HG03442 (cell line): ENCODE results near the gene RNASE9.
"Not testable (repeated sequence)": the region's sequence is repeated elsewhere in the genome, so short reads cannot be mapped to it uniquely, and the experiment has no call there.

Experiments used
- ATAC-seq: cut with Tn5 transposase; IDR thresholded peaks from one replicate; pipeline ENCODE4 v1.9.1; 2021; ENCODE audit warnings: mild to moderate bottlenecking, moderate library complexity; ENCODE audit not compliant: unreplicated experiment

RNASE9 gene

GRCh38 chr14:20560961-20561360, at the start of gene RNASE9:
RNASE9 (minus strand) TSS chr14:20561047.
- no peak for ATAC-seq

- no peak for ATAC-seq
These were observed 49.3 kb upstream of the RNASE9 start for GRCh38 chr14:20610002-20610765.

- ATAC-seq, result no peak
These were observed 48.6 kb upstream of the RNASE9 start for GRCh38 chr14:20609215-20610001.

- no peak for ATAC-seq
These were observed 47.7 kb upstream of the RNASE9 start for GRCh38 chr14:20608383-20609110.

GRCh38 chr14:20607617-20608016, 46.8 kb upstream of the RNASE9 start:
- no peak for ATAC-seq

GRCh38 chr14:20606902-20607242, 46.0 kb upstream of the RNASE9 start:
- no peak for ATAC-seq

GRCh38 chr14:20606190-20606901, 45.5 kb upstream of the RNASE9 start:
- ATAC-seq, result no peak

- no peak for ATAC-seq
These were observed 43.2 kb upstream of the RNASE9 start for GRCh38 chr14:20603813-20604690.

GRCh38 chr14:20602583-20602982, 41.7 kb upstream of the RNASE9 start:
- ATAC-seq, result no peak

- ATAC-seq, result no peak
These were observed 40.7 kb upstream of the RNASE9 start for GRCh38 chr14:20601522-20601921.

GRCh38 chr14:20597108-20597507, 36.3 kb upstream of the RNASE9 start:
- ATAC-seq, result no peak

- not testable (repeated sequence) for ATAC-seq
These were observed 34.9 kb upstream of the RNASE9 start for GRCh38 chr14:20595726-20596125.

- ATAC-seq, result no peak
These were observed 31.7 kb upstream of the RNASE9 start for GRCh38 chr14:20592574-20592973.

GRCh38 chr14:20591235-20591634, 30.4 kb upstream of the RNASE9 start, which contains the start of gene RNASE12:
RNASE12 (minus strand) TSS chr14:20591376; CDS start chr14:20590723, 653 bp downstream.
- ATAC-seq, result no peak

GRCh38 chr14:20587489-20588154, 26.8 kb upstream of the RNASE9 start, which contains the start of gene RNASE11:
RNASE11 (minus strand) TSS chr14:20588001.
- no peak for ATAC-seq

GRCh38 chr14:20583908-20584307, 23.1 kb upstream of the RNASE9 start:
- no peak for ATAC-seq

GRCh38 chr14:20583142-20583541, 22.3 kb upstream of the RNASE9 start:
- ATAC-seq, result no peak

GRCh38 chr14:20580242-20580641, 19.4 kb upstream of the RNASE9 start:
- ATAC-seq, result no peak

GRCh38 chr14:20578784-20579502, 18.1 kb upstream of the RNASE9 start:
- ATAC-seq, result no peak
